ENCODE results near the gene LHX3.
"Not testable (repeated sequence)": the region's sequence is repeated elsewhere in the genome, so short reads cannot be mapped to it uniquely, and the experiment has no call there.

The LHX3 gene

DNA sequence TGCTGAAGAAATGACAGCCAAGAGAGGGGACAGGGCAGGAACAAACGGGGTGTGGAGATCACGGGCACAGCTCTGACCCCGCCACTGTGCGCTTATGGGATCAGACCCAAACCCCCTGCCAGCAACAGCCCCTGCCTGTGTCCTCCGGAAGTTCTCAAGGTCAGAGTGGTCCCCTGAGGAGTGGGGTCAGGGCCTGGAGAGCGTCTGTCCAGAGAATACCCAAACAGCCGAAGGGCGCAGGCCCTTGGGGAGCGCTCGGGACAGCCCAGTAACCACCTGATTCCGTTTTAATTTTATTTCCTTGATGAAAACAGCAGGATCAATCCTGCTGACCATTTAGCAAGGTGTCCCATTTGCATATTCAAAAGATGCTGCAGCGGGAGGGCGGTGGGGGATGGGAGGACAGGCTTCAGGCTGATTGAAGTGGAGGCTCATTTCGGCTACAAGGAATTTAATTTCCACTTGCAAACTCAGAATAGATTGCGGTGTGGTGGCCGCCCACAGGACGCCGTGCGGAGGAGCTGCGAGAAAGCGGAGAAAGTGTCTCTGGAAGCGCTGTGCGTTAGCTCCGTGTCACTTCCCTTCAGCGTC is 53.6 kb downstream of the LHX3 start:
- Histone ChIP-seq H3K4me3 (ENCODE audit: low read length) (no peak overlapping the region), H3K4me2 (ENCODE audit: low read length) (no peak overlapping the region)

DNA sequence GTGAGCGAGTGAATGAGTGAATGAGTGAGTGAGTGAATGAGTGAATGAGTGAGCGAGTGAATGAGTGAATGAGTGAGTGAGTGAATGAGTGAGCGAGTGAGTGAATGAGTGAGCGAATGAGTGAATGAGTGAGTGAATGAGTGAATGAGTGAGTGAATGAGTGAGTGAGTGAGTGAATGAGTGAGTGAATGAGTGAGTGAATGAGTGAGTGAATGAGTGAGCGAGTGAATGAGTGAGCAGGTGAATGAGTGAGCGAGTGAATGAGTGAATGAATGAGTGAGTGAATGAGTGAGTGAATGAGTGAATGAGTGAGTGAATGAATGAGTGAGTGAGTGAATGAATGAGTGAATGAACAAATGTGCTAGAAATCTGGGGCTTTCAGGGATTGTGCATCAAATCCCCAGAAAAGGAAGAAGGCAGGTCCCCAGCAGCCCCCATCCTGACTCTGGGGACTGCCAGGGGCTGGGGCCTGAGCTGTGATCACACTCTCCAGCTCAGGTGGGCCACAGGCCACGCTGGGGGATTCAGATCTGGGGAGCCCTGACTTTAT is 54.2 kb downstream of the LHX3 start:
- not testable (repeated sequence) for H3K36me3 ChIP-seq (replicated peaks; ENCODE audit: low read depth, low read length); H2AFZ ChIP-seq (ENCODE audit: low read depth, low read length); H3K79me2 ChIP-seq (ENCODE audit: low read length); H3K27ac ChIP-seq (ENCODE audit: low read length); H3K27me3 ChIP-seq (ENCODE audit: low read depth, low read length); H4K20me1 ChIP-seq (ENCODE audit: insufficient read depth, low read length); H3K9me3 ChIP-seq (ENCODE audit: insufficient read depth, low read length); H3K4me2 ChIP-seq (ENCODE audit: low read length); H3K9ac ChIP-seq (ENCODE audit: low read length); H3K4me3 ChIP-seq (ENCODE audit: low read length); H3K4me1 ChIP-seq (ENCODE audit: low read length)

More for the DNA sequence above, 53.6 kb downstream of the LHX3 start:
- peaks cover 6% of the 10 kb centered on the region; the same call in 1 of the 2 replicates for H3K27me3 ChIP-seq (ENCODE audit: low read depth, low read length)
- H3K4me1 ChIP-seq (ENCODE audit: low read length), result no peaks in the 10 kb centered on the region
- no peak overlapping the region for H3K27ac ChIP-seq (ENCODE audit: low read length)
- no peak overlapping the region for H3K9ac ChIP-seq (ENCODE audit: low read length)
- TF ChIP-seq, protein P1, sequence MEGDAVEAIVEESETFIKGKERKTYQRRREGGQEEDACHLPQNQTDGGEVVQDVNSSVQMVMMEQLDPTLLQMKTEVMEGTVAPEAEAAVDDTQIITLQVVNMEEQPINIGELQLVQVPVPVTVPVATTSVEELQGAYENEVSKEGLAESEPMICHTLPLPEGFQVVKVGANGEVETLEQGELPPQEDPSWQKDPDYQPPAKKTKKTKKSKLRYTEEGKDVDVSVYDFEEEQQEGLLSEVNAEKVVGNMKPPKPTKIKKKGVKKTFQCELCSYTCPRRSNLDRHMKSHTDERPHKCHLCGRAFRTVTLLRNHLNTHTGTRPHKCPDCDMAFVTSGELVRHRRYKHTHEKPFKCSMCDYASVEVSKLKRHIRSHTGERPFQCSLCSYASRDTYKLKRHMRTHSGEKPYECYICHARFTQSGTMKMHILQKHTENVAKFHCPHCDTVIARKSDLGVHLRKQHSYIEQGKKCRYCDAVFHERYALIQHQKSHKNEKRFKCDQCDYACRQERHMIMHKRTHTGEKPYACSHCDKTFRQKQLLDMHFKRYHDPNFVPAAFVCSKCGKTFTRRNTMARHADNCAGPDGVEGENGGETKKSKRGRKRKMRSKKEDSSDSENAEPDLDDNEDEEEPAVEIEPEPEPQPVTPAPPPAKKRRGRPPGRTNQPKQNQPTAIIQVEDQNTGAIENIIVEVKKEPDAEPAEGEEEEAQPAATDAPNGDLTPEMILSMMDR (IDR thresholded peaks at IDR 0.05; ENCODE audit: low read depth, low read length), result no peak
- no peak for TF ChIP-seq EZH2phosphoT487 (IDR thresholded peaks at IDR 0.05; ENCODE audit: low read depth)
- no peaks in the 10 kb centered on the region for H4K20me1 ChIP-seq (ENCODE audit: insufficient read depth, low read length)
- no peaks in the 10 kb centered on the region for H3K9me3 ChIP-seq (ENCODE audit: insufficient read depth, low read length)
- no peak overlapping the region for H2AFZ ChIP-seq (ENCODE audit: low read depth, low read length)
- no peaks in the 10 kb centered on the region for H3K79me2 ChIP-seq (ENCODE audit: low read length)
- no peaks in the 10 kb centered on the region for H3K36me3 ChIP-seq (replicated peaks; ENCODE audit: low read depth, low read length)

DNA sequence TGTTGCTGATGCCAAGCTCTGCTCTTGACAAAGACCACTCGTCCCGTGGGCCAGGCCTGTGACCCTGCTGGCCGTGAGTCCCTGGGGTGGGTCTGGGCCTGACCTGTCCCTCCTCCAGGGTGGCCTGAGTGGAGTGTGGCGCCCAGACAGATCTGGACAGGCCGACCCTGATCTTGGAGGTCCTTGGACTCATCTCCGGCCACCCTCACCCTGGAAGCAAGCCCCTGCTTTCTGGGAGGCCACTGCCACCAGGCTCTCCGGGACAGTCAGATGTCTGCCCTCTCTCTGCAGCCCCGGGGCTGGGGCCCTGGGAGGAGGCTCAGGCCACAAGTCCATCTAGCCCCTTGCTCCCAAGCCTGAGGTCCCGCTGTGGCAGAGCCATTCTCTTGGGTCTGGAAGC is 55.1 kb downstream of the LHX3 start:
- Histone ChIP-seq H3K9me3 (ENCODE audit: insufficient read depth, low read length) (no peaks in the 10 kb centered on the region), H3K27ac (ENCODE audit: low read length) (no peak overlapping the region), H3K36me3 (replicated peaks; ENCODE audit: low read depth, low read length) (no peaks in the 10 kb centered on the region), H3K4me3 (ENCODE audit: low read length) (no peak overlapping the region), H3K9ac (ENCODE audit: low read length) (no peak overlapping the region), H3K4me2 (ENCODE audit: low read length) (no peak overlapping the region), H3K27me3 (ENCODE audit: low read depth, low read length) (peaks cover 12% of the 10 kb centered on the region; the same call in 1 of the 2 replicates), H3K79me2 (ENCODE audit: low read length) (no peaks in the 10 kb centered on the region), H2AFZ (ENCODE audit: low read depth, low read length) (no peak overlapping the region), H4K20me1 (ENCODE audit: insufficient read depth, low read length) (no peaks in the 10 kb centered on the region), H3K4me1 (ENCODE audit: low read length) (no peaks in the 10 kb centered on the region)
- TF ChIP-seq, protein P1 (IDR thresholded peaks at IDR 0.05; ENCODE audit: low read depth, low read length), result no peak
- no peak for TF ChIP-seq EZH2phosphoT487 (IDR thresholded peaks at IDR 0.05; ENCODE audit: low read depth)

DNA sequence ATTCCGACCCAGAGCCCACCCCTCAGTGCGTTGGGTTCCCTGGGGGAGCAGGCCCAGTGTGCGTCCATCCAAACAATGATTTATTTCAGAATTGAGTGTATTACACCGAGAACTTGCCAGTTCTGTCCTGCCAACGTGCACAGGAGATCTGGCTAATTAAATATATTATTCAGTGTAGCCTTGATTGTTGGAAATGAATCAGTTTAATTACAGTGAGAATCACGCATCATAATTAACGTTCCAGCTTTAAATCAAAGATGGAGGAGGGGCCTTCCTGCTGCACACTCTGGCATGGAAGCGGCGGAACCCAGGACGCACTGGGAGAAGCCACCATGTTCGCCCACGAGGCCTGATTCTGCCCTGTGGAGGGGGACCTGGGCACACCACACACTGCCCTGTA is 55.6 kb downstream of the LHX3 start:
- Histone ChIP-seq H3K27ac (ENCODE audit: low read length) (no peak overlapping the region), H2AFZ (ENCODE audit: low read depth, low read length) (no peak overlapping the region), H3K36me3 (replicated peaks; ENCODE audit: low read depth, low read length) (no peaks in the 10 kb centered on the region), H3K9me3 (ENCODE audit: insufficient read depth, low read length) (no peaks in the 10 kb centered on the region), H3K9ac (ENCODE audit: low read length) (no peak overlapping the region), H3K4me3 (ENCODE audit: low read length) (no peak overlapping the region), H3K79me2 (ENCODE audit: low read length) (no peaks in the 10 kb centered on the region), H4K20me1 (ENCODE audit: insufficient read depth, low read length) (no peaks in the 10 kb centered on the region), H3K27me3 (ENCODE audit: low read depth, low read length) (peaks cover 12% of the 10 kb centered on the region; the same call in 1 of the 2 replicates), H3K4me1 (ENCODE audit: low read length) (no peaks in the 10 kb centered on the region), H3K4me2 (ENCODE audit: low read length) (no peak overlapping the region)
- no peak for TF ChIP-seq EZH2phosphoT487 (IDR thresholded peaks at IDR 0.05; ENCODE audit: low read depth)
- TF ChIP-seq, protein P1 (IDR thresholded peaks at IDR 0.05; ENCODE audit: low read depth, low read length), result no peak

Measured in OCI-LY3 (cell line).